22Rv1 (cell line): Measurements from ENCODE around the gene N4BP2L2.

Source experiments
- CTCF ChIP-seq: fragments of 450-650 bp; IDR thresholded peaks from 2 replicates; pipeline ENCODE4 v1.5.1; 2017; ENCODE audit warnings: mild to moderate bottlenecking
- ZFX ChIP-seq: fragments of 450-650 bp; IDR thresholded peaks from 2 replicates; pipeline ENCODE4 v1.6.1; 2017; ENCODE audit warnings: antibody characterized with exemption, borderline replicate concordance

GRCh38 chr13:32407854-32408253 lies 130.7 kb downstream of the N4BP2L2 start:
- TF ChIP-seq CTCF (no peak), ZFX (no peak)
